Glutamatergic neuron (in vitro differentiated cells): ENCODE data around the gene HNRNPL. TPM values are rescaled to one million over a fixed set of nuclear protein-coding genes. Genes with fewer than 3 reads are reported as not detected.

Source experiments
- DNase-seq: peaks from one replicate; pipeline ENCODE4 v3.0.0; 2022
- H3K27ac Mint-ChIP-seq: one replicate; pipeline ENCODE4 v1.8.0; 2020; ENCODE audit warnings: mild to moderate bottlenecking, mixed read lengths, inconsistent platforms; ENCODE audit not compliant: unreplicated experiment
- H3K27me3 Mint-ChIP-seq: one replicate; pipeline ENCODE4 v1.8.0; 2020; ENCODE audit warnings: mild to moderate bottlenecking, moderate library complexity, mixed read lengths, inconsistent platforms; ENCODE audit not compliant: unreplicated experiment
- H3K36me3 Mint-ChIP-seq: one replicate; pipeline ENCODE4 v1.8.0; 2020; ENCODE audit warnings: mild to moderate bottlenecking, mixed read lengths, inconsistent platforms; ENCODE audit not compliant: unreplicated experiment
- H3K4me1 Mint-ChIP-seq: one replicate; pipeline ENCODE4 v1.8.0; 2020; ENCODE audit warnings: mild to moderate bottlenecking, low read depth, mixed read lengths, inconsistent platforms; ENCODE audit not compliant: unreplicated experiment
- H3K4me3 Mint-ChIP-seq: one replicate; pipeline ENCODE4 v1.8.0; 2020; ENCODE audit warnings: mild to moderate bottlenecking, mixed read lengths, inconsistent platforms; ENCODE audit not compliant: unreplicated experiment
- H3K9me3 Mint-ChIP-seq: one replicate; pipeline ENCODE4 v1.8.0; 2020; ENCODE audit warnings: mild to moderate bottlenecking, moderate library complexity, mixed read lengths, inconsistent platforms; ENCODE audit not compliant: unreplicated experiment
- total RNA-seq: library from RNA; stranded (reverse); fragmentation: NEBNext Ultra II Directional; extraction: Animal tissue kit (Norgen Biotek cat#: 25700); gene quantifications from one replicate; pipeline ENCODE4 v1.2.1, GENCODE V29; 2021; ENCODE audit not compliant: unreplicated experiment
- TF ChIP-seq, protein P1 (sequence below): fragments of 200-600 bp; sonication (generic); IDR thresholded peaks from one replicate; pipeline ENCODE4 v1.5.0; 2021; ENCODE audit not compliant: partially characterized antibody, unreplicated experiment

HNRNPL gene
- total RNA-seq, 1 donor from 2014 or later = 371 TPM

GRCh38 chr19:38838986-38839761 lies 10.6 kb downstream of the HNRNPL start:
- Mint-ChIP-seq H3K27ac (peak overlapping the region; percentile 59), H3K9me3 (peaks cover 6% of the 10 kb centered on the region), H3K36me3 (peaks cover 1% of the 10 kb centered on the region), H3K4me3 (no peak overlapping the region), H3K4me1 (no peaks in the 10 kb centered on the region), H3K27me3 (peaks cover 8% of the 10 kb centered on the region)
- DNase-seq = no peak
- TF ChIP-seq, protein P1, sequence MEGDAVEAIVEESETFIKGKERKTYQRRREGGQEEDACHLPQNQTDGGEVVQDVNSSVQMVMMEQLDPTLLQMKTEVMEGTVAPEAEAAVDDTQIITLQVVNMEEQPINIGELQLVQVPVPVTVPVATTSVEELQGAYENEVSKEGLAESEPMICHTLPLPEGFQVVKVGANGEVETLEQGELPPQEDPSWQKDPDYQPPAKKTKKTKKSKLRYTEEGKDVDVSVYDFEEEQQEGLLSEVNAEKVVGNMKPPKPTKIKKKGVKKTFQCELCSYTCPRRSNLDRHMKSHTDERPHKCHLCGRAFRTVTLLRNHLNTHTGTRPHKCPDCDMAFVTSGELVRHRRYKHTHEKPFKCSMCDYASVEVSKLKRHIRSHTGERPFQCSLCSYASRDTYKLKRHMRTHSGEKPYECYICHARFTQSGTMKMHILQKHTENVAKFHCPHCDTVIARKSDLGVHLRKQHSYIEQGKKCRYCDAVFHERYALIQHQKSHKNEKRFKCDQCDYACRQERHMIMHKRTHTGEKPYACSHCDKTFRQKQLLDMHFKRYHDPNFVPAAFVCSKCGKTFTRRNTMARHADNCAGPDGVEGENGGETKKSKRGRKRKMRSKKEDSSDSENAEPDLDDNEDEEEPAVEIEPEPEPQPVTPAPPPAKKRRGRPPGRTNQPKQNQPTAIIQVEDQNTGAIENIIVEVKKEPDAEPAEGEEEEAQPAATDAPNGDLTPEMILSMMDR = no peak

DNA sequence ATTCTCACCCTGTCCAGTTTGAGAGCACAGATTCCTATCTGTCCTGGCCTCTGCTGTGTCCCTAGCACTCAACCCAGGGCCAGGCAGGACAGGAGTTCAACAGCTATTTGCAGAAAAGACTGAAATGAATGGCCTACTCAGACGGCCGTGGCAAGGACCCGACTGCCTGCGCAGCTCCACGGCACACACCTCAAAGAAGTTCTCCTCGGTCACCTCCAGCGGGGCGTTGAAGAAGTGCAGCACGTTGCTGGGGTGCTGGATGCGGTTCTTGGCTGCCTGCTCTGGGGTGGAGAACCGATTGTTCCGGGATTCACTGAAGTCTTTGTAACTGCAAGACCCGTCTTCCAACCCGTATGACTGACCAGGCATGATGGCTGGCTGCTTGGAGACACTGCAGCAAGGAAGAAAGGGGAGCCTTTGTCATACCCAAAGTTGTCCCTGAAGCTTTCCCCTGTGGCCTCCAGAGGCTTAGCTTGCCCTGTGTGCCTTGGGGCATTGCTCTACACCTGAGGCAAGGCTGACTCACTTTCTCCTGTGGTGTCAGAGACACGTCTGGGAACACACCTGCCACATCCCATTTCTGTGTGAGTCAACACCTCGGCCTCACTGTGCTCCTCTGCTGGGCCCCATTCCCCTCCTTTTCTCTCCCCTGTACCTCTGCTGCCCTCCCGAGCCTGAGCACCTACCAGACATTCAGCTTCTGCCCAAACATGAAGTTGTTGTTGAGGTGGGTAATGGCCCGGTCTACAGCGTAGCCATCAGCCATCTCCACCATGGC lies 11.4 kb downstream of the HNRNPL start:
- peaks cover 3% of the 10 kb centered on the region for H3K9me3 Mint-ChIP-seq
- no peaks in the 10 kb centered on the region for H3K36me3 Mint-ChIP-seq
- H3K27me3 Mint-ChIP-seq = peaks cover 8% of the 10 kb centered on the region
- peak overlapping the region; percentile 59 for H3K27ac Mint-ChIP-seq
- H3K4me3 Mint-ChIP-seq = no peak overlapping the region
- no peak for DNase-seq
- no peaks in the 10 kb centered on the region for H3K4me1 Mint-ChIP-seq
- TF ChIP-seq, protein P1 = no peak

GRCh38 chr19:38837656-38838121 lies 12.1 kb downstream of the HNRNPL start:
- Mint-ChIP-seq H3K9me3 (peaks cover 2% of the 10 kb centered on the region), H3K36me3 (no peaks in the 10 kb centered on the region), H3K4me3 (no peak overlapping the region), H3K4me1 (no peaks in the 10 kb centered on the region), H3K27me3 (peaks cover 8% of the 10 kb centered on the region), H3K27ac (no peak overlapping the region)
- no peak for DNase-seq
- TF ChIP-seq, protein P1 = no peak

DNA sequence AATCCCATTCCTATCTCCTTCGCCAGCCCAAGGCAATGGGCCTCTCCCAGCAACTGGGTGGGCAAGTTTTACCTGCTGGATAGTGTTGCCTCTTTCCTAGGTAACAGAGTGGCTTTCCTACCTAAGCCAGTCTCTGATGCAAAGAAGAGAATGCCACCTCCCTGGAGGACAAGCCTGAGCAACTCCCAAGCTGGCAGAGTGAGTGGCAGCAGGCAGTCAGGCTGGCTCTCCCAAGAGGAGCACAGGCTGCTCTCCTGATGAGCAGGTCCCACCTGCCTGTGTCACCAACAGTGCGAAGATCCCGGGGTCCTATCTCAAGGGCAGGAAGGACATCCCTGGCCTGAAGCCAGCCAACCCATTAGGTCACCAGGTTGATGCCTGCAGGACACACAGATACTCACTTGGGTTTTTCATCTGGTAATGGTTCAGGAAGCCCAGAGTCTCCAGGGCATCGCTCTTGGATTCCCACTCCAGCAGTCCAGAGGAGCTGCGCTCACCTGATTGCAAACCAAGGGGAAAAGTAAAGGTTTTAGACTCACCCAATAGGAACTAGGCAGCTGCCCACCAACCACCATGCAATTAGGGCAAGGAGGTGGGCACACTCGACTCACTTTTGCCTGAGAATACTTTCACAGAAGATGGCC lies 12.7 kb downstream of the HNRNPL start:
- TF ChIP-seq, protein P1 = no peak
- DNase-seq = no peak
- peaks cover 4% of the 10 kb centered on the region for H3K4me1 Mint-ChIP-seq
- no peak overlapping the region for H3K27ac Mint-ChIP-seq
- no peak overlapping the region for H3K4me3 Mint-ChIP-seq
- H3K27me3 Mint-ChIP-seq = peaks cover 6% of the 10 kb centered on the region
- peaks cover 2% of the 10 kb centered on the region for H3K9me3 Mint-ChIP-seq
- no peaks in the 10 kb centered on the region for H3K36me3 Mint-ChIP-seq
